Epithelial cell of esophagus (primary cell): ENCODE results near the gene CEBPZOS.
"Not testable (repeated sequence)": the region's sequence is repeated elsewhere in the genome, so short reads cannot be mapped to it uniquely, and the experiment has no call there.

Source experiments
- DNase-seq: peaks from one replicate; pipeline ENCODE4 v3.0.0; 2010; ENCODE audit warnings: low read depth
- H3K4me3 ChIP-seq: 2 replicates; pipeline ENCODE4 v1.5.1; 2011; ENCODE audit warnings: mild to moderate bottlenecking, low read length, control low read depth
- CTCF ChIP-seq: IDR thresholded peaks from 2 replicates; pipeline ENCODE4 v1.5.1; 2011; ENCODE audit warnings: low read depth, mild to moderate bottlenecking, low read length, control low read depth, inconsistent platforms; ENCODE audit not compliant: insufficient read depth; ENCODE audit errors: missing control alignments

The CEBPZOS gene

GRCh38 chr2:37191253-37191652 is 5.0 kb upstream of the CEBPZOS start:
- no peak overlapping the region for H3K4me3 ChIP-seq
- DNase-seq: no peak
- no peak for TF ChIP-seq CTCF

DNA sequence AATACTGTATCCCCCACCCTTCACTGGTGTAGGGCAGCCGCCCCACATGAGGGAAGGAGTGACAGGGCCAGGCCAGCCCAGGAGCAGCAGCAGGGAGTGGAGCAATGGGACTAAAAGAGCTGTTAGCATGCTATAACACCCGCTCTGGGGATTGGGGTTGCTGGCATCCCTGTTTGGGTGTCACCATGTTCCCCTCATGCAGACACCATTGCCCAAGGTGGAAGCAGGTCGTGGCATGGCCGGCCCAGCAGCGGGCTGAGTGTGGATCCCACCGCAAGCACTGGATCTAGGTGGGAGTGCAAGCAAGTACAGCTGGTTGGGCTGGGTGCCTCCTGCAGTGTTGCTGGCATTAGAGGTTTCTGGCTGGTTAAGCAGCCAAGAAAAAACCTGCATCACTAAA is 4.5 kb upstream of the CEBPZOS start:
- TF ChIP-seq CTCF: no peak
- DNase-seq: no peak
- no peak overlapping the region for H3K4me3 ChIP-seq

DNA sequence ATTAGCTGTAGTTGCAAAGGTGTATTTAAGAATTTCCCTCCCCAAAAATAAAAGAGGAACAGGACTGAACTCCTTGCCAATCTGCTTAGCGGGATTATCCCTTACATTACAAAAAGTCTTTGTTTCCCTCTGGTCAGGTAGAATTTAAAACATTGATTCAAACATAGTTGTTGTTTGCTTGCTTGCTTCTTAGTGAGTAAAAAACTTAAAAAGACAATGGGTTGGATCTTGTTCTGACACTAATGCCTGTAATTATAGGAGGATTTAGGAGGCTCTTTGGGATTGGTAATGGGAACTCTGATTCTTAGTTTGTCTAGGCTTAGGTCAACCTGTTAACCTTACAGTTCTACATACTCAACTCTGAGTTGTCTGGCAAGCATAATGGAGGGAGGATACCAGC is 3.7 kb upstream of the CEBPZOS start:
- H3K4me3 ChIP-seq: no peak overlapping the region
- no peak for TF ChIP-seq CTCF
- no peak for DNase-seq

DNA sequence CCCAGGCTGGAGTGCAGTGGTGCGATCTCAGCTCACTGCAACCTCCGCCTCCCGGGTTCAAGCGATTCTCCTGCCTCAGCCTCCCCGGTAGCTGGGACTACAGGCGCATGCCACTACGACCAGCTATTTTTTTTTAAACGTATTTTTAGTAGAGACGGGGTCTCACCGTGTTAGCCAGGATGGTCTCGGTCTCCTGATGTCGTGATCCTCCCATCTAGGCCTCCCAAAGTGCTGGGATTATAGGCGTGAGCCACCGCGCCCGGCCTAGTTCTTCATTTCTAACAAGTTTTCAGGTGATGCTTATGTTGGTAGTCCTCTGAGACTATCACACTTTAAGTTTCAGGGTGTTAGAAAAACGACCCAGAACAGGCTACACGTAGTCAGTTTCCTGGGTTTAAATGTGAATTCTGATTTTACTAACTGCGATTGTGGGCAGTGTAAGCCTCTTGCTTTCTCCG is 405 bp upstream of the CEBPZOS start:
- DNase-seq: not testable (repeated sequence)
- H3K4me3 ChIP-seq: peak overlapping the region; percentile 82

DNA sequence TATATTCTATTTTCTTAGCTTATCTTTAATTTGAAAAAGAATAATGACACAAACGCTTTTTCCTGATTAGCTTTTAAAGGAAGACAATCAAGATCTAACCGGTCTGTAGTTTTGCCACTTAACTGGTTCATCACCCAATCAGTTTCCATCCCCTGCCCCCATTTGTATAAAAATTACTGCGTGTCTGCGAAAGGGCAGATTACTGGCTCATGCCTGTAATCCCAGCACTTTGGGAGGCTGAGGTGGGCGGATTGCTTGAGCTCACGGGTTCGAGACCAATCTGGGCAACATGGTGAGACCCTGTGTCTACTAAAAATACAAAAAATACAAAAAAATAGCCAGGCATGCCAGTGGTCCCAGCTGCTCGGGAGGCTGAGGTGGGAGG is 2.4 kb downstream of the CEBPZOS start:
- no peak for TF ChIP-seq CTCF

DNA sequence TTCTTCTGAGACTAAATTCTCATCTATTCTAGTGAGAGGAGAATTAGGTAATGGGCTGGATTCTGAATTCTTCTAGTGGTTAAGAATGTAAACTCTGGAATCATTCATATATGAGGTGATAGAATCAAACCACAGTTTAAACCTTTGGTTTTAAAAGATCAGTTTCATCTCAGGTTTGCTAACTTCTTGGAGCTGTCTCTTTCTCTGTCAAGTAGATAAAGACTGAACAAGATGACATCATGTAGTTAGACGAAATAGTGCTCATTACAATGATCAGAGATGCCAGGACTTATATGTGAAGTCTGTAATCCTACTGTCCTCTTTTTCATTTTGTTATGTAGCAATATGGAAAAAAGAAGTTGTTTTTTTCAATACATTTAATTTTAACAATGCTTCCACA is 4.9 kb downstream of the CEBPZOS start:
- TF ChIP-seq CTCF: no peak
- H3K4me3 ChIP-seq: no peak overlapping the region
- DNase-seq: no peak

More for the DNA sequence above, 2.4 kb downstream of the CEBPZOS start:
- DNase-seq: no peak
- no peak overlapping the region for H3K4me3 ChIP-seq

GRCh38 chr2:37201766-37202165 is 5.5 kb downstream of the CEBPZOS start:
- no peak overlapping the region for H3K4me3 ChIP-seq
- no peak for DNase-seq
- TF ChIP-seq CTCF: no peak

- no peak overlapping the region for H3K4me3 ChIP-seq
- TF ChIP-seq CTCF: no peak
- no peak for DNase-seq
Observed at GRCh38 chr2:37203708-37204107, 7.4 kb downstream of the CEBPZOS start.

DNA sequence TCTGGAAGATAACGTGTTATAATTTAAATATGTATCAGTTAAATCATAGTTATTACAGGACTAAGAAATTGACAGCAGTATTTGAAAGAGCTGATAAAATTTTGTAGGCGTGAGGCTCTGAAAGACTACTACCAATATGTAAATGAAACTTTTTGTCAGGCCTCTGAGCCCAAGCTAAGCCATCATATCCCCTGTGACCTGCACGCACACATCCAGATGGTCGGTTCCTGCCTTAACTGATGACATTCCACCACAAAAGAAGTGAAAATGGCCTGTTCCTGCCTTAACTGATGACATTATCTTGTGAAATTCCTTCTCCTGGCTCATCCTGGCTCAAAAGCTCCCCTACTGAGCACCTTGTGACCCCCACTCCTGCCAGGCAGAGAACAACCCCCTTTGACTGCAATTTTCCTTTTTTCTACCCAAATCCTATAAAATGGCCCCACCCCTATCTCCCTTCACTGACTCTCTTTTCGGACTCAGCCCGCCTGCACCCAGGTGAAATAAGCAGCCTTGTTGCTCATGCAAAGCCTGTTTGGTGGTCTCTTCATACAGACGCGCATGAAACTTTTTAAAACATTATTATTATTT is 8.9 kb downstream of the CEBPZOS start:
- not testable (repeated sequence) for H3K4me3 ChIP-seq, DNase-seq
